Stimulated activated naive CD4-positive, alpha-beta T cell (primary cell): Measurements from ENCODE around the gene RRBP1.

Experiments
- DNase-seq, 6 experiments: peaks; one replicate each; lab custom pipeline; 2025; lab: John Stamatoyannopoulos, UW

The RRBP1 gene, protein sequence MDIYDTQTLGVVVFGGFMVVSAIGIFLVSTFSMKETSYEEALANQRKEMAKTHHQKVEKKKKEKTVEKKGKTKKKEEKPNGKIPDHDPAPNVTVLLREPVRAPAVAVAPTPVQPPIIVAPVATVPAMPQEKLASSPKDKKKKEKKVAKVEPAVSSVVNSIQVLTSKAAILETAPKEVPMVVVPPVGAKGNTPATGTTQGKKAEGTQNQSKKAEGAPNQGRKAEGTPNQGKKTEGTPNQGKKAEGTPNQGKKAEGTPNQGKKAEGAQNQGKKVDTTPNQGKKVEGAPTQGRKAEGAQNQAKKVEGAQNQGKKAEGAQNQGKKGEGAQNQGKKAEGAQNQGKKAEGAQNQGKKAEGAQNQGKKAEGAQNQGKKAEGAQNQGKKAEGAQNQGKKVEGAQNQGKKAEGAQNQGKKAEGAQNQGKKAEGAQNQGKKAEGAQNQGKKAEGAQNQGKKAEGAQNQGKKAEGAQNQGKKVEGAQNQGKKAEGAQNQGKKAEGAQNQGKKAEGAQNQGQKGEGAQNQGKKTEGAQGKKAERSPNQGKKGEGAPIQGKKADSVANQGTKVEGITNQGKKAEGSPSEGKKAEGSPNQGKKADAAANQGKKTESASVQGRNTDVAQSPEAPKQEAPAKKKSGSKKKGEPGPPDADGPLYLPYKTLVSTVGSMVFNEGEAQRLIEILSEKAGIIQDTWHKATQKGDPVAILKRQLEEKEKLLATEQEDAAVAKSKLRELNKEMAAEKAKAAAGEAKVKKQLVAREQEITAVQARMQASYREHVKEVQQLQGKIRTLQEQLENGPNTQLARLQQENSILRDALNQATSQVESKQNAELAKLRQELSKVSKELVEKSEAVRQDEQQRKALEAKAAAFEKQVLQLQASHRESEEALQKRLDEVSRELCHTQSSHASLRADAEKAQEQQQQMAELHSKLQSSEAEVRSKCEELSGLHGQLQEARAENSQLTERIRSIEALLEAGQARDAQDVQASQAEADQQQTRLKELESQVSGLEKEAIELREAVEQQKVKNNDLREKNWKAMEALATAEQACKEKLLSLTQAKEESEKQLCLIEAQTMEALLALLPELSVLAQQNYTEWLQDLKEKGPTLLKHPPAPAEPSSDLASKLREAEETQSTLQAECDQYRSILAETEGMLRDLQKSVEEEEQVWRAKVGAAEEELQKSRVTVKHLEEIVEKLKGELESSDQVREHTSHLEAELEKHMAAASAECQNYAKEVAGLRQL (N-terminal part only)

DNA sequence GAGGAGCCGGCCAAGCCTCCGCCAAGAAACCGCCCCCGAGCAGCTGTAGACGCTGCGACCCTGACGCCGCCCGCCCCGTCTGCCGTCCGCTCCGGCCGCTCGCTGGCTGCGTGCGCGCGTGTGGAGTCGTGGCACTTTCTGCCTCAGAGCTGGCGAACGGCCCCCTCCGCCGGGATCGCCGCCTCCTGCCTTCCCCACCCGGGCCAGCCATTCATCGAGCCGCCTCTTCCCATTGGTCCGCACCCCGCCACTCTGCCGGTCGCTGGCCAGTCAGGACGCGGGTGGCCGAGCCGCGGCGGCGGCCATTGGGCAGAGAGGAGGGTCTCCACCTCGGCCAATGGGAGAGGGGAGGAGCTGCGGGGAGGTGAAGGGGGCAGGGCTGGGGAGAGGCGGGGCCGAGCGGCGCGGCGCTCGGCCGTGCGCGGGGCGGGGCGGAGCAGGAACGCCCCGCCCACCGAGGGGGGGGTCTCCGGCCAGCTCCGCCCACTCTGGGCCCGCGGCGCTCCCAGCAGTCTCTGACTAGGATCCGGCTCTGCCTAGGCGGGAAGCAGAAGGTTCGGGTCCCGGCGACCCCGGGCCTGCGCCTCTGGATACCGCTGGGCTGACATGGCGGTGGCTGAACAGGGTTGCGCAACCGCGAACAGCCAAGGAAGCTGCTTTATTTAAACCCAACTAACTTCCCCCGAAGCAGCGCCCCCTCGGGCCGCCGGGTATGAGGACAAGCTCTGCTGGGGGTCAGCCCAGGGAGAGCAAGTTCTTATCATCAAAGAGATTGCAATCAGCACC lies at the start of gene RRBP1:
Gene RRBP1 (minus strand): TSS at position 140 of the 786 bp plus-strand sequence. CDS start 21,735 bp downstream, outside the sequence.
- DNase-seq = peak; percentile 93 to 98 (median 96)

DNA sequence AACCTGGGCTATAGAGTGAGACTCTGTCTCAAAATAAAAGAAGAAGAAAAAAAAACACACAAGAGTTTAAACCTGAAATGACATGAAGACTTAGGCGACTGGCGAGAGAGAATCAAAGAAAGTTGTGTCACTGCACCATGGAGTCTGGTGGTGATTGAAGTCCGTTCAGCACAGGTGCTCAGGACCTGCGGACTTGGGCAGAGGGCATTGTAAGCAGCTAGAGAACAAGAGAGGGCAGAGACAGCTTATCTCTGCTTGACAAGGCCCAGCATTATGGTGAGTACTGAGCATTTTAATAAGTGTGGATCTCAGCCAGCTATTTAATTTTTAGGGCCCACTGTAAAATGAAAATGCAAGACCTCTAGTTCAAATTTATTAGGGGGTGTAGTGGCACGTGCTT lies 49.2 kb upstream of the RRBP1 start:
- DNase-seq = no peak

DNA sequence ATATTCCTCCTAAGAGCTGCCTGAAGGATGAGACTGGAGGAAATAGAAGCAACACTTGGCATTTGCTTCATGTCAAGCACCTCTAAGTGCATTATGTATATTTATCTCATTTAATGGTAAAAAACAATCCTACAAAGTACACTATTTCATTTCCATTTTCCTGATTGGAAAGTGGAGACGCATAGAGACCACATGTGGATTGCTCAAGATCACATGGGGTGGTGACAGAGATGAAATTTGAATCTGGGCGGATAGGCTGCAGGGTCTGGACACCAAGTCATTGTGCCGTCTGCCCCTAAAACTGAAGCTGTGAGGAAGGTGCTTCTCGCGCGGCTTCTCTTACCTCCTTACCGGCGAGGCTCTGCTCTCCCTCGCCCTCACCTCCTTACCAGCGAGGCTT lies 48.0 kb upstream of the RRBP1 start:
- DNase-seq = no peak

DNA sequence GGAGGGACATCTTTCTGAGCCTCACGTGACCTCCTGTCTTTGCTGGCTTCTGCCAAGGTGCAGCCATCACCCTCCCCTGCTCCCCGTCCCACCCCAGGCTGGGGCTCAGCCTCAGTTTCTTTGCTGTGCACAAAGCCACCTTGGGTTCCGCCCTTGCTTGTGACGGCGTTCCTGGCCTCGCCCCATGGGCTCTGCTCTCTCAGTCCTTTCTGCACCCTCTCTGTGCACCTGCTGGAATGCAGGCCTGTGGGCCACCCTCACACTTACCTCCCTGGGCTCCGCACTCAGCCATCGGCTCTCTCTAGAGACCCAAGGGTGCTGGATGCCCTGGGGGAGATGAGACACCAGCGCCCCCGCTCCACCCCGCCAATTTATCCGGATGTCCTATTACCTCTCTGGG lies 46.0 kb upstream of the RRBP1 start:
- DNase-seq = no peak

DNA sequence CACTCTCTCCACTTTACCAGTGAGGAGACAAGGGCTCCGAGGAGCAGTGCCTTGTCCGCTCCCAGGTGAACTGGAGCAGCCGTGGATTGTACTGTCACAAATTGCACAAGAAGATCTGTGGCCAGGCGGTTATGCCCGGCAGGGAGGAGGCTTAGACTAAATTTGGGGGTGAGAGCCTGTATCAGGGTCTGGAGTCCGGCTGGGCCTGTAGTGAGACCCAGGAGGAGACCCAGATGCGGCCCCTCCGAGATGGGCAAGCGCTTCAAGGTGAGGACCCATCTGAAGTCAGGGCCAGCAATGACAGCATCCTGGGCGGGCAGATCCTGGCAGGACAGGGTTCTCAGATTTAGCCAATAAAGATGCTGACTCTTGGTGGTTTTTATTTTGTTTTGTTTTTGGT lies 45.3 kb upstream of the RRBP1 start:
- DNase-seq = no peak

DNA sequence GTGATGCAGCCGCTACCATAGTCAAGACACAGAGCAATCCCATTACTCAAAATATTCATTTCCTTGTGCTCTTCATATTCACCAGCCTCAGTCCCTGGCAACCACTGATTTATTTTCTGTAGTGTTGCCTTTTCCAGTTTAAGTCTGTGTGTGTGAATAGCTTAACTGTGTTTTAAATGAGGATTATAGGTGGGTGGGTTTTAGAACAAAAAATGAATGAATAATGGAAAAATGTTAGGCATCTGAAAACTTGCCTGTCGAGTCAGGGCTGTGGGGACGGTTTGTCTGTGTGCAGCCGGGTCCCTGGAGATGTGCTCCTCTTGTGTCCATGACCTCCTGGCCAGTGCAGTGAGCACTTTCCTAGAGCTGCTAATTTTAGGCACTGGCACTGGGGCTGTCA lies 44.9 kb upstream of the RRBP1 start:
- DNase-seq = no peak

DNA sequence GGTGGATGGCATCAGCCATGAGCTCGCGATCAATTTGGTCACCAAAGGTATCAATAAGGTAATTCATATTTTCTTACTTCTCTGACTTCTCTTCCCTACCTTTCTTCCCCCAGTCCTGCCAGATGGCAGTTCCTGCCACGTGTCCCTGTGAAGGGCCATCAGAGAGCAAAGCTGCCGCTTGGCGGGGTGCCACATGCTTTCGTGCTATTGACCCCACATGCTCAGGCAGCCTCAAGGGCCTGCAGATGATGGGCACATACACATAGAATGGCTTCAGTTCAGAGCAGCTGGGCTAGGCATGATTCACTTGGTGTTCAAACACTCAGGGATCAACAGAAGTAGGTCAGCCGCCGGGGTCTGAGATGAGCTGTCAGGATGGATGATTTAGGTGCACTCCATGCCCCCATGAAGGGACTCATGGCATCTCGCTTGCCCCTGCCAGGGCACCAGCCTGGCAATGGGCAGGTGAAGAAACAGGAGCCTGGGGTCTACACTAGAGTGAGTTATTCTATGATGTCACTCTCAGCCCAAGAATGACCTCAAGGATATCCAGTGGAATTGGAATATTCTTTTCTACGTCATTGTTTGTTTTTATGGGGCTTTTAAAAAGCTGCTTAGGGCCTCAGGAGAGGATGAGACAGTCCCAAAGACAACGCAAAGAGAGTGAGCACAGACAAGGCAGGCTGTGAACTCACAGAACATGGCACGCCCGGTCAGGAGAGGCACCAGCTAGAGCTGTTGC lies 43.2 kb upstream of the RRBP1 start:
- no peak for DNase-seq

DNA sequence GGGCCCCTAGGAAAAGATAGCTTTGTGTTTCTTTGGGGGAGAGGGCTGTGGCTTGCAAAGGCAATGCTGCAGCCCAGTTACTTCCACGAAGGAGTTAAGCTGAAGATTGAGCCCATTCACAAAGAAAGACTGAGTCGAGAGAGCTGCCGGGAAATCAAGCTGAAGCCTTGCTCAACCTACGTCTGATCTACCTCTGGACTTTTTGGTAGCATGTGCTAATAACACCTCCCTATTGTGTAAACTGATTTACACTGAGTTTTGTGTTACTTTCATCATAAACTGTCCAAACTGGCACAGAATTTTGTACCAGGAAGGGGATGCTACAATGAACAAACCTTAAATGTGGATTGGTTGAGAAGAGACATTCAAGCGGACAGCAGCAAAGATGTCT lies 41.3 kb upstream of the RRBP1 start:
- no peak for DNase-seq

DNA sequence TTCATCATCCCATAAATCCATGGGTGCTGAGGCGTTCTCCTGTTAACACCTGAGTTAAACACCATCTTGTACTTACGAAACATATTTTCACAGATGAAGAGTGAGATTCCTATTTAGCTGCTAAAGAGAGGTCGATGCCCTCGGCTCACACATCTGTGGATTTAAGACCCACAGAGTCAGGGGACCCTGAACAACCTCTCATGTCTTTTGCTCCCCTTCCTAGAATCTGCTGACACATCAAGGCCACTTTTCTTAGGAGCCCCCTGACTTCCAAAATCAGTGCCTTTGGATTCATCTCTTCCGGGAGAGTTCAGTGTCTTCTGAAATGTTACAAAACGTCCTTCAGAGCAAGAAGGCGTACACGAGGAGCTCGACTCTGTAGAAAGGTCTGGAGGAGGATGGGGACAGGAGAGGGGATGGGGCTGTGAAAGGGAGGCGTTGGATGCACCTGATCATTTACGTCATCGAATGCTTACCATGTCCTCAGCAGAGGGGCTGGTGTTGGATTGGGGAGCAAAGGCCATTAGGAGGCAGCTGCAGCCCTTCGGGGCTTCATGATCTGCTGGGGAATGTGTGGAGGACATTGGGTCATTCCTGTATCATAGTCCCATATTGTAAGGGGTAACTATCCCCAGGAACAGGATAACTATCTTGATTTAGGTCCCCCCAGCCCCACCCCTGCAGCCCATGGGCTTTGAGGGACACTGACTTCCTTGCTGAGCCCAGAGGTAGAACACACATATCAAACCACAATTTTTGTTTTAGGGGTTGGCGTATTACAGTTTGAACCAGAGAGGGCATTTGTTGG lies 40.7 kb upstream of the RRBP1 start:
- DNase-seq = no peak

DNA sequence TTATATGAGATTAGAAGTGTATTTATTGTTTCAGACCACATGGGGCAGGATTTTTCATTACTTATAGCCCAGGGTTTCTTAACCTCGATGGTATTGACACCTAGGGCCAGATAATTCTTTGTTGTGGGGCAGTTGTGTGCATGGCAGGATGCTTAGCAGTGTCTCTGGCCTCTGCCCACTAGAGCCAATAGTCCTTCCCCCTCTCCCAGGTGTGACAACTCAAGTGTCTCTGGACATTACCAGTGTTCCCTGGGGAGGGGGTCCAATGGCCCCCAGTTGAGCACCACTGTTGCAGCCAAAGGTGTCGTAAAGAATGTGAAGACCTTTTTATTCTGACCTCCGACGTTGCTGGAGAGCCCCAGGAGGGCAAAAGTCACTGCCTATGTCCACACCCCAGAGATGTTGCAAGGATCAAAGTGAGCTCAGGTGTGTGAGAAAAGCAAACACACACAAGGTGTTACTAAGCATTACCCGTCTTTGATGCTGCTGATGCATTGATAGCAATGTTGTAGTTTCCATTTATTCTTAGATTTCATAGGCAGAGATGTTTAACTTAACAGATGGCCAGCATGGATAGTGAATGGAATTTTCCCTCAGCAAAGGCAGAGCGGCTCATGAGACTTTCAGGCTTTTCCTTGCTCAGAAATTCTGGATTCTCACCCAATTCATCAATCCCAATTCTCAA lies 39.9 kb upstream of the RRBP1 start:
- DNase-seq = no peak

DNA sequence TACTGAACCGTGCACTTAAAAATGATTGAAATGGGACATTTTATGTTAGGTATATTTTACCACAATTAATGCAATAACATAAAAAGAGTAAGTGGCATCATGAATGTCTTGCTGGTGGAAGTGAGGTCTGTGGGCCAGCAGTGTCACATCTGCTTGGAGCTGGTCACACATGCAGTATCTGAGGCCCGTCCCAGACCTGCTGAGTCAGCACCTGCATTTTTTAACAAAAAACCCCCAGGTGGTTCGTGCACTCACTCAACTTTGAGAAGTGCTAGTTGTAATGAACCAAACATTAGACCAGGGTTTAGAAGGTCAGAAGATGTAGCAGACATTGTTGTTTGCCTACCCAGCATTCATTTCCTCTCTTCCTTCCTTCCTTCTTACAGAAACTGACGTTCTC lies 38.7 kb upstream of the RRBP1 start:
- no peak for DNase-seq

DNA sequence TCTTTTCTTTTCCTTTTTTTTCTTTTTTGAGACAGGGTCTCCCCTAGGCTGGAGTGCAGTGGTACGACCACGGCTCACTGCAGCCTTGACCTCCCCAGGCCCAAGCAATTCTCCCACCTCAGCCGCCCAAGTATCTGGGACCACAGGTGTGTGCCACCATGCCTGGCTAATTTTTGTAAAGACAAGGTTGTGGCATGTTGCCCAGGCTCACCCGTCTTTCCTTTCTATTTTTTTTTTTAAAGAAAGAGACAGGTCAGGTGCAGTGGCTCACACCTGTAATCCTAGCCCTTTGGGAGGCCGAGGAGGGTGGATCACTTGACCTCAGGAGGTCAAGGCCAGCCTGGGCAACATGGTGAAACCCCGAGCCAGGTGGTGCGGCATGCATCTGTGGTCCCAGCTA lies 34.3 kb upstream of the RRBP1 start:
- no peak for DNase-seq

DNA sequence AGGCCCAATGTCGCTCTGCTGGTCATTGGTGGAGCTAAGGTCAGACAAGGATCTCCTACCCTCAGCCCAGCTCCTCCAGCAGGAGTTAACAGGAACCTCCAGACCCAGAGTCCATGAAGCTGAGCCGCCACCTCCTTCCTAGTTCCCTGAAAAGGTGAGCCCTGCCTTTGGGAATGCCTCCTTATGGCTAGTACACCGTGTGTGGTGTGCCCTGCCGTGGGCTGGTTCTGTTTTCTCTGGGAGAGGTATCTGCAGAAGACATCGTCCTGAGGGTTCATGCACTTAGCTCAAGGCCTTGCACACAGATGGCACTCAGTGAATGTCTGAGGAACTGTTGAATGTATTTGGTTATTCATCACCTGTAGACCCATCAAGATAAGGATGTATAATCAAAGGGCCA lies 33.0 kb upstream of the RRBP1 start:
- DNase-seq = no peak

DNA sequence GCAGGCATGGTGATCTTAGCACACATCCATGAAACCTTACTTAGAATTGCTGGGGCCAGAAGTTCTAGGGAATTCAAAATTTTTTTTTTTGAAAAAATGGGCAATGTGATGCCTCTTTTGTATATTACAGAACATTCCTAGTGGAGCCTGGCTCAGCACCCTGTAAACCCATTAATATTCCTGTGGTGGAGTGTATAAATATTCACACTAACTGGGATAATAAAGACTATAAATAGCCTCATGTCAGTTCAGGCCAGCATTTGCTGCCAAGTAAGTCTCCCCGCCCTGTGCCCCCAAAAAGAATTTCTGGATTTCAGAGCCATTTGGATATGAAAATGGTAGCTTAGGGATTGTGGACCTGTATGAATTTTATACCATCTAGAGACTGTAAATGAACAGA lies 32.6 kb upstream of the RRBP1 start:
- DNase-seq = no peak

DNA sequence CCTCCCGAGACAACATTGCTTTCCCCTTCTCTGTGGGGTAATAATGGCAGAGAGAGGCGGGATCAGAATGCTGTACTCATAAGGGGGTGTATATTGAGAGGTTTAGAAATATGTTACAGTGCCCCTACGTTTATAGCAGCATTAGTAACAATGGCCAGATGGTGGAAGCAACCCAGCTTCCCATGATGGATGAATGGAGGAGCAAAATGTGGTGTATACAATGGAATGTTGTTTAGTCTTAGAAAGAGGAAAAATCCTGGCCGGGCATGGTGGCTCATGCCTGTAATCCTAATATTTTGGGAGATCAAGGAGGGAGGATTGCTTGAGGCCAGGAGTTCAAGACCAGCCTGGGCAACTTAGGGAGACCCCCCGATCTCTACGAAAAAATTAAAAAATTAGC lies 30.7 kb upstream of the RRBP1 start:
- DNase-seq = no peak

DNA sequence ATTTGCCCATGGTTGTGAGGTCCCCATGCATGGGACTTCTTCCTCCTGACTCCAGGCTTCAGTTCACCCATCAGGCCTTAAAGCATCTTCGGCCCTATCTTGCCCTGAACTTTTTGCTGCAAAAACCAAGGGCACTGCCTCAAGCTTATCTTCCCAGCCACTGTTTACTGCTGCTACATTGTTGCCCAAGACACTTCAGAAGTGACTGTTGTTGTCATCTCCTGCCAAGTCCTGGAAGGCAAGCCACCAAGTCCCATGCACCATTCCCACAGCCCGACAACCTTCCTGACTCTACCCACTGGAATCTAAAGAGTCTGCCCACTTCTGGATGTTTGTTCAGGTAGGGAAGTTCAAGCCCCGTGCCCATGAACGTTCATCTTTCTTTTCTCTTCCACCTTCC lies 30.2 kb upstream of the RRBP1 start:
- no peak for DNase-seq

DNA sequence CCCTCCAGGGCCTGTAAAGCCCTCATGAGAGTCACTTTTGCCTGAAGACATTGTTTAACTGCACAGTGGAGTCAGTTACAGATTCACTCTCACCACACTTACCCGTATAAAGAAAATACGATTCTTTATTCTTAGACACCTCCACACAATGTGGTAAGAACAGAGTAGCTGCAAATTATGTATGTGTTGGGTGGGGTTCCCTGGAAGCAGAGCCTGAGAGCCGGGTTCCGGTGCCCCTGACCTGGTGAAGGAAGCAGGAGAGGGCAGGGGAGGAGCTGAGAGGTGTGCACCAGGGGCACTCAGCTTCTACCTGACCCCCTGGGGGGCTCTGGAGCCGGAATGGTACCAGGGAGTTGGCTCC lies 29.2 kb upstream of the RRBP1 start:
- no peak for DNase-seq

DNA sequence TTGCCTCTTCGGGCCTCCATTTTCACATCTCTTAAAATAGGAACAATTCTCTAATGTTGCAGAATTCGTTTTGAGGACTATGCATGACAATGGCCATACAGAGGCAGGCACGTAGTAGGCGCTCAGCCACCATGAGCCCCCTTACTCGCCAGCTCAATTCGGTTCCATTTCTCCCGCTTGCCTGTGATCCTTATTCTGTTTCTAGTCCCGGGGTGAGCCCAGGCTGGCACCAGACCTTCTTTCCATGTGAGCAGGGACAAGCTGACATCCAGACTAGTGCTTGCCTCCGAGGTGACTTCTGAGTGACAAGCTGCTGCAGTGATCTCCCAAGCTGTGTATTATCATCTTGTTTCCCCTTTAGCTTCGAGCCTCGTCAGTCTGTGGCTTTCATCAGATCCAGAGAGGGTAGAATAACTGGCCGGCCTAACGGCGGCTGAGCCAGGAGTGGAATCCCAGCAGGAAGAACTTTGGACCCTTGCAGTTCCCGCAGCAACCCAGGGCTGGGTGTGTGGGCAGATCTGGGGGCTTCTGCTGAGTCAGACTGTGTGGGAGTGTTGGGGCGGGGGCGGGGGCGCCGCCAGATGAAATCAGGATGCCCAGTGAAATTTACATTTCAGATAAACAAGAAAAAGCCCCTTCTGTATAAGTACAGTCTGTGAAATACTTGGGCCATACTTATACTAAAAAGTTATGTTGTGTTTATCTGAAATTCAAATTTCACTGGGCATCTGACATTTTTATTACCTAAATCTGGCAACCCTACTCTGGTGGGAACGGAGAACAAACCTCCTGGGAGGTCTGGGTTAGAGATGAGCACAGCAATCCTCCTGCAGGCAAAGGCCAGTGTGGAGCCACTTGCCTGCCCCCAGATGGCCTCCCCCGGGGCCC lies 28.6 kb upstream of the RRBP1 start:
- no peak for DNase-seq
